Neural progenitor cell (in vitro differentiated cells): ENCODE data around the gene SLC5A12.

Source experiments
- CTCF ChIP-seq: fragments of 200-600 bp; sonication (generic); IDR thresholded peaks from 2 replicates; pipeline ENCODE4 v1.5.1; 2017; ENCODE audit warnings: antibody characterized with exemption, mild to moderate bottlenecking
- EZH2 ChIP-seq: fragments of 200-600 bp; sonication (generic); IDR thresholded peaks from 2 replicates; pipeline ENCODE4 v1.6.1; 2017; ENCODE audit warnings: antibody characterized with exemption, mild to moderate bottlenecking, moderate library complexity
- EZH2phosphoT487 ChIP-seq: fragments of 200-600 bp; sonication (generic); IDR thresholded peaks from 2 replicates; pipeline ENCODE4 v1.6.1; 2017; ENCODE audit warnings: antibody characterized with exemption

- TF ChIP-seq CTCF (no peak), EZH2 (no peak), EZH2phosphoT487 (no peak)
Observed at GRCh38 chr11:26734691-26735090, 12.8 kb upstream of the SLC5A12 start.
